HG02884 (cell line): ENCODE measurements around the gene KIAA1958.

Experiments used
- ATAC-seq: cut with Tn5 transposase; IDR thresholded peaks from one replicate; pipeline ENCODE4 v1.9.1; 2021; ENCODE audit warnings: mild to moderate bottlenecking, moderate library complexity; ENCODE audit not compliant: unreplicated experiment

KIAA1958 gene, protein sequence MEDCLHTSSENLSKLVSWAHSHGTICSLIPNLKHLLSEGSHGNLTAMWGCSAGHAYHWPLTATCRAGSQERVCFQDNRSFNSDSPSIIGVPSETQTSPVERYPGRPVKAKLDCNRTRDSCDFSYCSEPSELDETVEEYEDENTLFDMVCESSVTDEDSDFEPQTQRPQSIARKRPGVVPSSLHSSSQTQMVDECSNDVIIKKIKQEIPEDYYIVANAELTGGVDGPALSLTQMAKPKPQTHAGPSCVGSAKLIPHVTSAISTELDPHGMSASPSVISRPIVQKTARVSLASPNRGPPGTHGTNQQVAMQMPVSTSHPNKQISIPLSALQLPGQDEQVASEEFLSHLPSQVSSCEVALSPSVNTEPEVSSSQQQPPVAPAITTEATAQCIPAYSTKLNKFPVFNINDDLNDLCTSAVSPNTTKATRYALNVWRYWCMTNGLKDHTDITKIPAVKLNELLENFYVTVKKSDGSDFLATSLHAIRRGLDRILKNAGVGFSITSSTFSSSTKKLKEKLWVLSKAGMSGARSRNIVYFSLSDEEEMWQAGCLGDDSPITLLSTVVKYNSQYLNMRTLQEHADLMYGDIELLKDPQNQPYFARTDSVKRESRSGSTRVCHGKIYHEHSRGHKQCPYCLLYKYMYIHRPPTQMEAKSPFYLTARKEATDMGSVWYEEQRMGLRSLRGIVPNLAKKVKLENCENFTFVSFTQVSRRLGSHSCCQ

DNA sequence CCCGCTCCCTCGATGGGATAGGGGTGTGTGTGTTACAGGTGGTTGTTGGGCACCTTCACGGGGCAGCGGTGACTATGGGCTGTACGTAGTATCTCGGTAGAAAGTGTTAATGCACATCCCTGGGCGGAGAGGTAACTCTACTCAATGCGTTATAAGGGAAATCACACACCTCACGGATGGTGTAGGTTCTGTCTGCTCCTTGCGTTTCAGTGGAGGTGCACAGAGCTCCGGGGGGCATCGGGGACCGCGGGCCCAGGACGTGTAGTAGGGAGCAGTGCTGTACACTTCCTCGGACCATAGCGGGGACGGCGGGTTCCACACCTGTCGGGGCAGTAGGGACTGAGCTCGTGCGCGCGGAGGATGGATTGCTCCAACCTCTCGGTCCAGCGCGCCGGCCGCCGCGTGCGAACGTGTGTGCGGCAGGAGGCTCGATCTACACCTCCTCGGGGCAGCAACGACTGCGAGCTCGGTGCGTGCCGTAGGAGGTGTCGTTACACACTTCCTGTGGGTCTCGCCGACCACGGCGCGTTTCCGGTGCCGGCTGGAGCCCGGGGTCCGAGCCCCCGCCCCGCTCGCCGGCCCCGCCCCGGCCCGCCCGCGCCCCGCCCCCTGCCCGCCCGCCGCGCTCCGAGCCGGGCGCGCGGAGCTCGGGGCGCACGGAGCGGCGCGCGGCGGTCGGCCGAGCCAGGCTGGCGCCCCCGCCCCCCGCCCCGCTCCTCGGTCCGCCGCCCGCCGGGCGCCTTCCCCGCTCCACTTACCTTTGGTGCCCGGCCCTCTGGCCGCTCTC lies at the start of gene KIAA1958:
KIAA1958 (plus strand) TSS at position 607 of the 787 bp plus-strand sequence. CDS start 87,254 bp downstream, outside the sequence.
- ATAC-seq, result peak; percentile 90

DNA sequence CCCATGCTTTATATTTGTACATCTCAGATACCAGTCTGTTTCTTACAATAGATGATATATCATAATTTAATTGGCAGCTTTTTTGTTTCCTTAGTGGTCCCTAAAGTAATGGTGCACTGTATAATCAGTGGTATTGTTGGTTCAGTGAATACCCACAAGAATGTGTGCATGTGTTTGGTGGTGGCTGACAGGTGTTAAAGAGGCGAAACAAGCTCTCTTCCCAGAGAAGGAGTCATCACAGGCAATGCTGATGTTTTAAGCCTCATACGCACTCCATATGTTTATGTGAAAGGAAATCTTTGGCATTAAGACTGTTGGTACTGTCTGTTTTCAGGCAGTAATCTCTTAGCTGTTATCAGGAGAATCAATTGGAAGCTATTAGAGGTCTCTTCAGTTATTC lies 49.2 kb upstream of the KIAA1958 start:
- no peak for ATAC-seq

DNA sequence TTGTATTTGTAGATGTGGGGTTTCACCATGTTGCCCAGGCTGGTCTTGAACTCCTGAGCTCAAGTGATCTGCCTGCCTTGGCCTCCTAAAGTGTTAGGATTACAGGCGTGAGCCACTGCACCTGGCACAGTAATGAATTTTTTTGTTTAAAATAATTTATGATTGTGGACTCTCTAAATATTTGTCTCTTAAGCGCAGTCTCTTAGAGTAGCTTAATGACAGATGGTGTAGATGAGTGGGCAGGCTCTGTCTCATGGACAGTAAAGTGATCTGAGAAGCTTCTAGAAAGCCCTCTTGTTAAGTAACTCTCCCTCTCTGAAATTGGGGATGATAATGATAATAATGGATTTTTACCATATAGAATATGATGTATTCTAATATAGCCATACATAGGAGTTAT lies 47.5 kb upstream of the KIAA1958 start:
- ATAC-seq, result no peak

DNA sequence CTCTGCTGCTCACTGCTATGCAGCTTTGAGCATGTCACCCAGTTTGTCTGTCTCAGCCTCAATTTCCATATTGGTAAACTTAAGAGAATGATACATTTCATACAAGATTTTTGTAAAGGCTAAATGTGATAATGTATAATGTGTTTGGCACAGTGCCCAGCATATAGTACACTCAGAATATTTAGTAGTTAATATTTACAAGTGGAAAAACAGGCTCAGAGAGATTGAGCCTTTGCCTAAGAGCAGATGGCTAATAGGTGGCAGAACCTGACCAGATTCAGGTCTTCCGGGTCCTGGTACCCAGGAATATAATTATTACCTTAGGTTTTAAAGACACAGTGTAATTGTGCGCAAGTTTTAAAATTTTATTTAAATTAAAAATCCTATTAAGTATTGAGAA lies 46.8 kb upstream of the KIAA1958 start:
- ATAC-seq, result no peak

DNA sequence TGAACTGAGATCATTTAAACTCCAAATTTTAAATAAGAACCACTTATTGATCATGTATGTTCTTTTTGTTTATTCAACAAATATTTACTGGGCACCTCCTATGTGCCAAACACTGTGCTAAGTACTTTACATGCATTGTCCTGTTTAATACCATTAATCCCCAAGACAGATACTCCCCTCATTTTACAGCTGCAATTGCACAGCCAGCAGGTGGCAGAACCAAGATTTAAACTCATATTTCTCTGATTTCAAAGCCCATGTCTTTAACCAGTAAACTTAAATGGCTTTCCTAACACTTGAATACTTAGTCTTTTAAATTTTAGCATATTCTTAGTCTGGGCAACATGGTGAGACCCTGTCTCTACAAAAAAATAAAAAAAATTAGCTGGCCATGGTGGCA lies 43.4 kb upstream of the KIAA1958 start:
- no peak for ATAC-seq

DNA sequence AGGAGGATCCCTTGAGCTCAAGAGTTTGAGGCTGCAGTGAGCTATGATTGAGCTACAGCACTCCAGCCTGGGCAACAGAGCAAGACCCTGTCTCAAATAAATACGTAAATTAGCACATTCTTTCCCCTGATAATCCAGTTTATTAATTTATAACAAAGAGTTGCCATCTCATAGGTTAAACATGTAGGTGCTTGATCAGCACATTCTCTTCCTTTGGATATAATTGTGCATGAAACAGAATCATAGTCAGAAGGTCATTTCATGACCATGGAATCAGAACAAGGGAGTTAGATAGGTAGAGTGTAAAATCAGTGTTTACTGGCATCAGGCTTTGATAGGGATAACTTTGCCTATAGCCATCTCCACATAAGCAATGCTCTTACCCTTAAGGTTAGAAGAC lies 43.0 kb upstream of the KIAA1958 start:
- ATAC-seq, result no peak

DNA sequence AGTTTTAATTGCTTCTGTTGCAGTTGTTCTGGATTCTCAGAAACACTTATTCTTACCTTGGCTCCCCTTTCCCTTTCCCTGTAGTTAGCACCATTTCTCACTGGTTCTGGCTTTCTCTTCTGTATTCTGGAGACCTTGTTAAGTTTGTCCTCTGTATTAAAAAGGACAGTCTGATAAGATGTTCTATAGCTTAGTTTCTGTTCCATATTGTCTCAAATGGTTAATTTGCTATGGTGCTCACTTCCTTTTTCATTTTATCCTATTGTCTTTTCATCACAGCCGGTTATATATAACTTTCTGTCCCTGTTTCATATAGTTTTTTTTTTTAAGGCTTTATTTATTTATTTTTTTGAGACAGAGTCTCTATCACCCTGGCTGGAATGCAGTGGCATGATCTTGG lies 41.4 kb upstream of the KIAA1958 start:
- ATAC-seq, result no peak

DNA sequence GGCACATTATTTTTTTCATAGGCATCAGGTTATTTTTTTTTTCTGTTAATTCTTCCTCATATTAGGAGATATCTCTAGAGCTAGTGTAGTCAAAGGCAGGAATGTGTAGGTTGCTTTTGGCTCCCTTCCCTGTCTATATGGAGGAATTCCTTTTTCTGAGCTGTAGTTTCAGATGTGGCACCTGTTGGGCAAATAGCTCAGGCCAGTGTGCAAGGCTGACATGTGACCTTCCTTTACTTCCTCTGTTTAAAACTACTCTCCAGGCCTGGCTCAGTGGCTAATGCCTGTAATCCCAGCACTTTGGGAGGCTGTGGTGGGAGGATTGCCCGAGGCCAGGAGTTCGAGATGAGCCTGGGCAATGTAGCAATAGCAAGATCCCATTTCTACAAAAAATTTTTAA lies 40.5 kb upstream of the KIAA1958 start:
- no peak for ATAC-seq

DNA sequence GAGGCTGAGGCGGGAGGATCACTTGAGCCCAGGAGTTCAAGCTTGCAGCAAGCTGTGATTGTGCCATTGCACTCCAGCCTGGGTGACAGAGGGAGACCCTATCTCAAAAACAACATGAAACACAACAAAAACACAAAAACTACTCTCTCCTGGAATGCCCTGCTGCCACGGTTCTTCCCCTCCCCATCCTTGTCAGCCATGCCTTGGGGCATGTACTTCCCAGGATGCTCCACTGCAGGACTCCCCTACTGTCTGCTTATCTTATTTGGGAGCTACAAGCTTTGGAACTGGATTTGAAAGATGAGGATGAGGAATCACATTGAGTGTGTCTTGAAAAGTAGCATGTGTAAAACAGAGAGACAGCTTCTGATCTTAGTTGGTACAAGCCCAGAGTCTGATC lies 40.1 kb upstream of the KIAA1958 start:
- no peak for ATAC-seq

DNA sequence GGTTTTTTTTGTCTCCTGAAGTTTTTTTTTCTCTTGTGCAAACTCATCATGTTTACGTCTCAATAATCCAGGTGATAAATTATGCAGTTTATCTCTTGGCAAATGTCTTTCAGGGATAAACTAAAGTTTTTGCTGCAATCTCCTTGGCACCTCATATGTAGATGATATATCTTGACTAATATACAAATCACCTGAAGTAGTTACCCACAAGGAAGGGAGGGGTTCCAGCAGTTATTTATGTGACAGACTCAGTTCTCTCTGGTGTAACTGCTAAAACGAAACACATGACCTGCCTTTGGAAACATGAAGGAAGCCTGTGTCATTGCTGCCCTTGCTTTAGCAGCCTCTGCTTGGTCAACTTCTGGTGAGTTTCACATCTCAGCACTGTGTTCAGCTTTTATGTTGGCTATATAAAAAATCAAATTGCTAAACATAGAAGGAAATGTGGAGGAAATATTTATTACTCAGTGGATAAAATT lies 39.3 kb upstream of the KIAA1958 start:
- ATAC-seq, result no peak

DNA sequence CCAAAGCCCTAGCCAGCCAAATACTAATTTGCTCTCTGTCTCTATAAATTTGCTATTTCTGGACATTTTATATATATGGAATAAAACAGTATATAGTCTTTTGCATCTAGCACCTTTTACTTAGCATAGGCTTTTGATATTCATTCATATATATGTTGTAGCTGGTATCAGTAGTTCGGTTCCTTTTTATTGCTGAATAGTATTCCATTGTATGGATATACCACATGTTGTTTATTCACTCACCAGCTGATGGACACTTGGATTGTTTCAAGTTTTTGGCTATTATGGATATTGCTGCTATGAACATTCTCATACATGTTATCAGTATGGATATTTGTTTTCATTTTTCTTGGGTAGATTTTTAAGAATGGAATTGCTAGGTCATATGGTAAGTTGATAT lies 23.8 kb upstream of the KIAA1958 start:
- ATAC-seq, result no peak

DNA sequence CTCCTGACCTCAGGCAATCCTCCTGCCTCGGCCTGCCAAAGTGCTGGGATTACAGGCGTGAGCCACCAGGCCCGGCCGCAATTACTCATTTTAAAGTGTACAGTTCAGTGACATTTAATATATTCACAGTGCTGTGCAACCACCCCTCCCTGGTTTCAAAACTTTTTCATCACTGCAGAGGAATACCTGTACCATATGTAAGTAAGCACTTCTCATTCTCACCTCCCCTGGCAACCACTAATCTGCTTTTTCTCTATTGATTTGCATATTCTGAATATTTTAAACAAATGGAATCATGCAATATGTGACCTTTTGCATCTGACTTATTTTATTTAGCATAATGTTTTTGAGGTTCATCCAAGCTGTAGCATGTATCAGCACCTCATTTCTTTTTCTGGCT lies 21.3 kb upstream of the KIAA1958 start:
- ATAC-seq, result no peak

DNA sequence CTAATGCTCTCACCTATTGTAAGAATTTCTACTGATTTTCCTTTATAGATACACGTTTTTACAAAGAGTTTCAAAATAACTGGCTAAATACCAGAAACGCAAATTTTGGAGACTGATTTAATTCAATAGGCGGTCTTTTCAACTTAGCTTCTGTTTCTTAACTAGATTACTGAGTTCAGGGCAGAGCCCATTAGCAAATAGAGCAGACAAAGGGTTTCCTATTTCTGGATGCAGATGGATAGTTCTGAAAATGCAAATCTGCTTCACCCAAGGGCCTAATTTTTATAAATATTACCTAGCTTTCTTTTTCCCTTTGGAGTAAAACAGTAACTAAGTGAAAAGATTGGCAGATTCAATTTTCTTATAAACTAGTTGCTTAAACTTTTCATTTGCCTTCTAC lies 13.6 kb upstream of the KIAA1958 start:
- no peak for ATAC-seq

DNA sequence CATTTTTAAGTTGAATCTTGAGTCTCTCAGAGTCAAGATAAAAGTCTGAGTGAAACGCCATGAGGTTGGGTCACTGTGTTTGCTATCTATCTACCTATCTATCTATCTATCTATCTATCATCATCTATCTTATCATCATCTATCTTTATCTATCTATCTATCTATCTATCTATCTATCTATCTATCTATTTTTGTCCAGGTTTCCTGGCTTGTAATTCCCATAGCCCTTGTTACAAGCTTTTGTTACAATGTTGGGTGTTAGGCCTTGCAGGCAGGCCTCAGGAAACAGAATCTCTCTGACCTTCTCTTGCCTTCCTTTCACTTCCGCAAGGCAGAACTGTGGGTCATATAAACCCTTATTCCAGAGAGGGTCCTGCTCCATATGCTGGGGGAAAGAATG lies 12.6 kb upstream of the KIAA1958 start:
- no peak for ATAC-seq

DNA sequence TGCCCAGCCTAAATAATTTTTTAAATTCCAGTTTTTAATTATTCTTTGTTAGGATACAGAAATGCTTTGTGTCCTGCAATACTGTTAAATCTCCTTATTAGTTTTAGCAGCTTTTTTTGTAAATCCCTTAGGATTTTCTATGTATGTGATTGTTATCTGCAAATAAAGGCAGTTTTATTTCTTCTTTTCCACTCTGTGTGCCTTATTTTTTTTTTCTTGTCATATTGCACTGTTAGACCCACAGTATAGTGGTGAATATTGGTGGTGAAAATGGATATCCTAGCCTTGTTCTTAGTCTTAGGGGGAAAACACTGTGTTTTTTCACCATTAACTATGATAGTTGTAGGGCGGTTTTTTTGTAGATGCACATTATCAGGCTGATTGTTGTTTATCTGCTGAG lies 11.3 kb upstream of the KIAA1958 start:
- ATAC-seq, result no peak

DNA sequence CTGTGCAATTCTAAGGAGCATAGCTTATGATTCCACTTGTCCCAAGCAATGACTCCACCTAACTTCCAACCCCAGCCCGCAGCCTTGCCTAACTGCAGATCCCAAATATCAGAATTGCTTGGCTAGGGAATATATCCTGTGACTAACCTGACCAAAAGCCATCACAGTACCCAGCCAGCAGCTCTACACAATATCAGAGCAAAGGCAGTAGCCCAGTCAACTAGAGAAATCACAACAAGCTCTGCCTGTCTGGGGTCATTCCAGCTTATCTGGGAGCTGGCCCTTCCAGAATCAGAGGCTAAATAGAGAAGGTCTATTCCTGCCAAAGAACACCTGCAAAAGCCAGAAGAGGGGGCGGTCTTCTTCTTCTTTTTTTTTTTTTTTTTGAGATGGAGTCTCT lies 9.3 kb upstream of the KIAA1958 start:
- ATAC-seq, result no peak

DNA sequence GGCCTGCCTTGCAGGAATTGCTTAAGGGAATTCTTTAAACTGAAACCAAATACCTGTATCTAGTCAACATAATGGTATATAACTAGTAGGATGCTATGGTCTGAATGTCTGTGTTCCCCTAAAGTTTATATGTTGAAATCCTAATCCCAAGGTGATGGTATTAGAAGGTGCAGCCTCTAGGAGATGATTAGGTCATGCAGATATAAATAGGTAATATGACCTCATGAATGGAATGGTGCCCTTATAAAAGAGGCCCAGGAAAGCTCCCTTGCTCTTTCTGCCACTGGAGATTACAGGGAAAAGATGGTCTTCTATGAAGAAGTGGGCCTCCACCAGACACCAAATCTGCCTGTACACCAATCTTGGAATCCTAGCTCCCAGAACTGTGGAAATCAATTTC lies 7.4 kb upstream of the KIAA1958 start:
- no peak for ATAC-seq

DNA sequence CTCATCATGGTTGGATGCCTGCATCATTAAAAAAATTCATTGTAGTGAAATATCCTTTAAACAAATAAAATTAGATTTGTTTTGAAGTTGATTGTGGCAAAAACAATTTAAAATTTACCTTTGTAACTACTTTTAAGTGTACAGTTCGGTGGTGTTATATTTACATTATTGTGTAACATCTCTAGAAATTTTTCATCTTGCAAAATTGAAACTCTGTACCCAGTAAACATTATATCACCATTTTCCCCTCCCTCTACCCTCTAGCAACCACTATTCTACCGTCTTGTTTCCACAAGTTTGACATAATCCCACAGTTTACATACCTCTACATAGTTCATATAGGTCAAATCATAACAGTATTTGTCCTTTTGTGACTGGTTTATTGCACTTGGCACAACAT lies 2.0 kb upstream of the KIAA1958 start:
- no peak for ATAC-seq

DNA sequence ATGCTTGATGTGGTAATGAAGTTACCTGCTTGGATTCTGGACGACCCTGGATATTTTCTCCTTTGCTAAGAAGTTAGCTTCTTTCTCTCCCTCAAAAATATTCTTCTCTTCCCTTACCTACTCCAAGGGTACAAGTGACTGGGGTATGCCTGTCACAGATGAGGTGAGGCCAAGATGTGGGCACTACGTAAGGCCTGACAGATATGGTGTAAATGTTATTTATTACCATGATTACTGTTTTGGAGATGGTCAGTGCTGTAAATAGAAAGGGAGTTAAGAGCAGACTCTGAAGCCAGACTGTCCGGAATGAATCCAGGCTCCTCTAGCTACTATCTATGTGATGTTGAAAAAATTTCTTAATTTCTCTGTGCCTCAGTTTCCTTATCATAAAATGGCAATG lies 1.1 kb upstream of the KIAA1958 start:
- no peak for ATAC-seq

DNA sequence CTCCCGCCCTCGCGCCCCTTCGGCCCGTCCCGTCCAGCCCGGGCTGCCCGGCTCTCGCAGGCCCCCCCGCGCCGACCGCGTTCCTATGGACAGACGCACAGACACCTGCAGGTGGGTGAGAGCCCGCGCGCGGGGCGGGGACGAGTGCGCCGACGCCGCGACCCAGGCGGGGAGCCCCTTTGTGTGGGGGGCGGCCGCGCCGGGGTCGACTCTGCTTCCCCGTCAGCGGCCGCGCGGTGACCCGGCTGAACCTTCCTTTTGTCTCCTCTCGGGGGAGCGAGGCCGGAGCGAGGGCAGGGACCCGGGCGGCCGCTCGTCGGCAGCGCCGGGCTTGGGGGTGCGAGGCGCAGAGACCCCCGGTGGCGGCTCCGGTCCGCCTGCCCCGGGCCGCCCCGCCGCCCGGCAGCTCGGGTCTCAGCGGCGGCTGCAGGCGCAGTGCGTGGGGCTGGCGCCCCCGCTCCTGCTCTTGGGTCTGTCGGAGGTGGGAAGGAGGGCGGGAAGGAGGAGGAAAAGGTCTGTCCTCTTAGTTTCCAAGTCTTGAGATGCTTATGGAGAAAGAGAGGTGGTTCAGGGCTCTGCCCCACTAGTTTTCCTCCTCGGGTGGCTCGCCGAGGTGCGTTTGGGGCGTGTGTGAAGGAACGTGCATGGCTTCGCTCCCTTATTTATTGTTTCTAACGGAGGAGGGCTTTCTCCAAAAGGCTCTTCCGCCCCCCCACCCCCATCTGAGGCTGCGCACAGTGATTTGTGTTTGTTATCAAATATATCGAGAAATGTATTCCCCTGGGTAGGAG lies 576 bp downstream of the KIAA1958 start:
- peak; percentile 30 for ATAC-seq
